A673 (cell line): ENCODE results near the gene ISCA2. TPM values are rescaled to one million over a fixed set of nuclear protein-coding genes. Genes with fewer than 3 reads are reported as not detected.

Experiments
- BruUV-seq: library from RNA; stranded (reverse); fragments of 400-500 nt; replicated peaks from 2 replicates; lab custom pipeline; 2021; lab: Mats Ljungman, UMichigan
- CTCF ChIA-PET: fragments of 300-600 bp; sonication (Branson Sonifier 250); formaldehyde crosslinking; loops from one replicate; lab custom pipeline; 2022; ENCODE audit warnings: antibody characterized with exemption; lab: Charles Lee
- POLR2A ChIA-PET: fragments of 300-600 bp; sonication (Branson Sonifier 250); formaldehyde crosslinking; loops from one replicate; lab custom pipeline; 2022; ENCODE audit warnings: antibody characterized with exemption; ENCODE audit not compliant: low non-redundant PET; lab: Charles Lee
- DNase-seq: peaks from one replicate; pipeline ENCODE4 v3.0.0-alpha.2; 2015; ENCODE audit warnings: low spot score
- H3K27ac ChIP-seq: fragments of 200-600 bp; sonication (generic); 2 replicates; pipeline ENCODE4 v1.5.1; 2016; ENCODE audit warnings: mixed run types, low read depth, mild to moderate bottlenecking, mixed read lengths, antibody characterized with exemption, low read length; ENCODE audit not compliant: poor library complexity, severe bottlenecking
- H3K27me3 ChIP-seq: fragments of 200-600 bp; sonication (generic); replicated peaks from 2 replicates; pipeline ENCODE4 v1.6.1; 2017; ENCODE audit warnings: mixed run types, low read depth, mild to moderate bottlenecking, mixed read lengths, antibody characterized with exemption, low read length; ENCODE audit not compliant: insufficient read depth, poor library complexity
- H3K36me3 ChIP-seq: fragments of 200-600 bp; sonication (generic); 2 replicates; pipeline ENCODE4 v1.6.1; 2016; ENCODE audit warnings: mixed run types, mild to moderate bottlenecking, mixed read lengths, antibody characterized with exemption, low read length; ENCODE audit not compliant: insufficient read depth, poor library complexity, severe bottlenecking
- H3K4me1 ChIP-seq: fragments of 200-600 bp; sonication (generic); 2 replicates; pipeline ENCODE4 v1.6.1; 2017; ENCODE audit warnings: mixed run types, mild to moderate bottlenecking, mixed read lengths, antibody characterized with exemption, low read length; ENCODE audit not compliant: insufficient read depth, poor library complexity, severe bottlenecking
- H3K4me3 ChIP-seq: fragments of 200-600 bp; sonication (generic); 2 replicates; pipeline ENCODE4 v1.5.1; 2016; ENCODE audit warnings: low read depth, mixed run types, mild to moderate bottlenecking, mixed read lengths, low read length; ENCODE audit not compliant: poor library complexity, severe bottlenecking
- H3K9me3 ChIP-seq: fragments of 200-600 bp; sonication (generic); 2 replicates; pipeline ENCODE4 v1.6.1; 2016; ENCODE audit warnings: mixed run types, low read depth, mild to moderate bottlenecking, mixed read lengths, antibody characterized with exemption, low read length; ENCODE audit not compliant: poor library complexity, severe bottlenecking
- CTCF ChIP-seq: fragments of 300-800, 200-600 bp; sonication (generic); conservative IDR thresholded peaks from 2 replicates; pipeline ENCODE4 v1.5.1; 2017; ENCODE audit warnings: low read depth, mild to moderate bottlenecking, antibody characterized with exemption, low read length, moderate library complexity, mixed read lengths
- EZH2 ChIP-seq: fragments of 200-600 bp; sonication (generic); IDR thresholded peaks from 2 replicates; pipeline ENCODE4 v1.6.1; 2017; ENCODE audit warnings: borderline replicate concordance, low read depth, mild to moderate bottlenecking, mixed read lengths, antibody characterized with exemption, low read length; ENCODE audit not compliant: poor library complexity, severe bottlenecking
- intact Hi-C: fragments of 100-400 bp; cut with micrococcal nuclease; formaldehyde crosslinking; loops from one replicate; pipeline ENCODE4 v1.10.0; 2022; ENCODE audit not compliant: unreplicated experiment
- total RNA-seq: library from RNA; stranded (reverse); gene quantifications from 2 replicates; pipeline ENCODE4 v1.2.3, GENCODE V29; 2021

Gene ISCA2
- total RNA-seq, 1 experiment from 2014 or later, result 25.5 TPM

DNA sequence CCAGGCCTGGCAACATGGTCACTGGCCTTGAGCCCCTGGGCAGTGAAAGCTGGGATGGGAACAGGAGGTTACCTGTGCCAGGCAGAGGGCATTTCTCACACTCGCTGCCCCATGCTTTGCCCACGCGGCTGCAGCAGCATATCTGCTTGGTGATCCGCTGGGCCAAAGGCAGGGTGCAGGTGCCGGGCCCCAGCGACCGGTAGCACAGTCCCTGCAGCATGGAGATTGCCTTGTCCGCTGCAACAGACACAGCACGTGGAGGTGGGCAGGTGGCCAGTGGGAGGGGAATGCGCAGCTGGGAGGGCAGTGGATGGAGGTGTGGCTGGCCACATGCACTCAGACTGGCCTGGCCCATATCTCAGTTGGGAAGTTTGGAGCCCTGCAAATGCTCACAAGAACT, 35.3 kb downstream of the ISCA2 start:
- no peaks in the 10 kb centered on the region for H3K36me3 ChIP-seq
- ChIA-PET CTCF (no interaction called here), POLR2A (no interaction called here)

GRCh38 chr14:74531006-74531405, 37.4 kb downstream of the ISCA2 start:
- CTCF ChIA-PET, result no interaction called here

More for the DNA sequence above, 35.3 kb downstream of the ISCA2 start:
- Histone ChIP-seq H3K4me1 (no peaks in the 10 kb centered on the region), H3K4me3 (no peak overlapping the region), H3K27me3 (no peaks in the 10 kb centered on the region), H3K27ac (no peak overlapping the region), H3K9me3 (no peaks in the 10 kb centered on the region)
- intact Hi-C loops, result no loop called here
- DNase-seq, result no peak
- TF ChIP-seq CTCF (no peak), EZH2 (no peak)
- BruUV-seq, result no TSS peak

DNA sequence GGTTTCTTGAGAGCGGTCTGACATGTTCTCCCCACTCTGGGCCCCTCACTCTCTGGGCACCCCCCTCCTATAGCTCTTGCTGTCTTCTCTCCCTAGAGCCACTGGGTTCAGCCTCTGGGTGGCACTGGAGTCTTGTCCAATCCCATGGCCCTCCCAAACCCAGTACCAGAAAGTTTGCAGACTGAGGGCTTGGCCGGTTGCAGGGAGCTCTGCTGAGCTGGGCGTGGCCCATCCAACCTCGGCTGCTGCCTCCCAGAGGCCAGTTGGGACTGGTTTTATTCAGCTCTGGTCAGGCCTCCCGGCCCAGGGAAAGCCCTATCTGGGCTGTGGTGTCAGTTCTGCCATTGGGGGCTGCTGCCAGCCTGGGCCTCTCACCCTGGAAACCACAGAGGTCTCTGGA, 37.9 kb downstream of the ISCA2 start:
- intact Hi-C loops, result no loop called here
- no peaks in the 10 kb centered on the region for H3K9me3 ChIP-seq
- no peaks in the 10 kb centered on the region for H3K4me1 ChIP-seq
- no peak overlapping the region for H3K4me3 ChIP-seq
- ChIA-PET POLR2A (no interaction called here), CTCF (no interaction called here)
- no peak for TF ChIP-seq EZH2
- TF ChIP-seq CTCF, result no peak
- no peak overlapping the region for H3K27ac ChIP-seq
- no peak for DNase-seq
- no TSS peak for BruUV-seq
- no peaks in the 10 kb centered on the region for H3K36me3 ChIP-seq
- H3K27me3 ChIP-seq, result no peaks in the 10 kb centered on the region

More at GRCh38 chr14:74531006-74531405, 37.4 kb downstream of the ISCA2 start:
- BruUV-seq, result no TSS peak
- POLR2A ChIA-PET, result no interaction called here
- Histone ChIP-seq H3K9me3 (no peaks in the 10 kb centered on the region), H3K4me1 (no peaks in the 10 kb centered on the region), H3K27ac (no peak overlapping the region), H3K36me3 (no peaks in the 10 kb centered on the region), H3K4me3 (no peak overlapping the region), H3K27me3 (no peaks in the 10 kb centered on the region)
- no peak for DNase-seq
- TF ChIP-seq EZH2 (no peak), CTCF (no peak)
- intact Hi-C loops, result no loop called here
